Heart right ventricle (tissue), 16 donors: Measurements from ENCODE around the gene EFHD2. TPM values are rescaled to one million over a fixed set of nuclear protein-coding genes. Genes with fewer than 3 reads are reported as not detected.

ENCODE experiments used
- ATAC-seq, 8 donors: fragments of 200-7000 bp; cut with Tn5 transposase; one replicate each; pipeline ENCODE4 v1.9.1; 2020; ENCODE audit warnings: mild to moderate bottlenecking in 8 of 8, moderate library complexity in 8 of 8, moderate number of reproducible peaks in 1 of 8
- DNase-seq, 2 donors: peaks; one replicate each; pipeline ENCODE4 v3.0.0-alpha.2; 2020
- H3K27ac ChIP-seq, 10 donors: fragments of 200-600 bp; sonication (generic) in 2 of 10; one replicate each; pipeline versions ENCODE4 v1.5.0 to v1.8.0; 2020 to 2022; ENCODE audit warnings: mild to moderate bottlenecking in 3 of 10
- H3K27me3 ChIP-seq, 7 donors: fragments of 200-600 bp; one replicate each; pipeline ENCODE4 v1.8.0; 2021 to 2022; ENCODE audit warnings: mild to moderate bottlenecking in 2 of 7
- H3K36me3 ChIP-seq, 9 donors: fragments of 200-600 bp; sonication (generic) in 1 of 9; one replicate each; pipeline versions ENCODE4 v1.5.0 to v1.8.0; 2020 to 2022; ENCODE audit warnings: mild to moderate bottlenecking in 2 of 9
- H3K4me1 ChIP-seq, 9 donors: fragments of 200-600 bp; sonication (generic) in 1 of 9; one replicate each; pipeline versions ENCODE4 v1.5.0 to v1.8.0; 2020 to 2022; ENCODE audit warnings: mild to moderate bottlenecking in 4 of 9
- H3K4me3 ChIP-seq, 10 donors: fragments of 200-600 bp; sonication (generic) in 2 of 10; one replicate each; pipeline versions ENCODE4 v1.5.0 to v1.8.0; 2020 to 2022; ENCODE audit warnings: mild to moderate bottlenecking in 7 of 10, moderate library complexity in 2 of 10
- H3K9me3 ChIP-seq, 11 donors: fragments of 200-600 bp in 10 of 11; sonication (generic) in 2 of 11; one replicate each; pipeline versions ENCODE4 v1.5.0 to v1.8.0; 2013 to 2022; ENCODE audit warnings: mild to moderate bottlenecking in 2 of 11, control low read depth in 1 of 11, moderate library complexity in 1 of 11
- CTCF ChIP-seq, 9 donors: fragments of 200-600 bp; sonication (generic) in 2 of 9; IDR thresholded peaks; one replicate each; pipeline versions ENCODE4 v1.5.0 to v1.8.0; 2021 to 2022; ENCODE audit warnings: antibody characterized with exemption in 9 of 9, mild to moderate bottlenecking in 5 of 9, moderate library complexity in 1 of 9
- WGBS, 2 donors: extraction: QIAGEN DNeasy Blood & Tissue Kit; methylation state at CpG; one replicate each; pipeline ENCODE4 v1.1.7; 2013; ENCODE audit warnings: inconsistent platforms in 1 of 2; 5-methylcytosine and 5-hydroxymethylcytosine counted together
- intact Hi-C, 10 donors: fragments of 100-400 bp; cut with DNase I; formaldehyde crosslinking; loops; one replicate each; pipeline versions ENCODE4 v1.11.1 to v1.14.2; 2022
- polyA plus RNA-seq, 2 donors: library from polyadenylated mRNA; stranded (reverse); fragments of 200-250 nt; gene quantifications; one replicate each; pipeline ENCODE4 v1.2.3, GENCODE V29; 2013
- total RNA-seq, 10 donors: library from RNA; stranded (reverse); fragmentation: NEBNext Ultra II Directional in 3 of 10; extraction: Animal tissue kit (Norgen Biotek cat#: 25700) in 3 of 10; gene quantifications; one replicate each; pipeline versions ENCODE4 v1.2.1 to v1.2.4, GENCODE V29; 2021 to 2023
- donor health status: Arrhythmogenic right ventricular cardiomyopathy.
- donor health status: ischemic (EF 13 %, LVEDD 7.1; RV severe dilation, severe dysfunction).
- donor health status: healthy with polysubstance abuse.
- donor health status: DM: no; HTN: yes; CAD: no.
- donor health status: DM: no; HTN: no; CAD: no.
- donor health status: ischemic (EF 25% LVEDD 6.9; RV normal size, moderate dysfunction).
- donor health status: ischemic (EF 25% LVEDD 5.7; RV mildly dilated, moderate dysfunction).
- donor health status: healthy.
- donor health status: DM: yes; HTN: yes; CAD: no.
- donor health status: Ischemic cardiomyopathy.
- donor health status: ischemic (EF 35%, LVEDD 5.7; RV mildly dilated, moderate dysfunction).
- donor health status: nonischemic (EF 11% LVEDD 7.7; RV severe dilation, severe dysfunction).
- donor health status: DM: yes; HTN: yes; CAD: no.
- donor health status: PGD.
- donor health status: ischemic (EF 29% LVEDD 5.4; RV normal size, mild dysfunction).
- donor health status: nonischemic (EF 23%, LVEDD 6.1; RV moderate dilation, normal function).

The EFHD2 gene
- total and polyA plus RNA-seq, 12 donors = 9.4 to 32.1 (median 14.7) TPM

GRCh38 chr1:15429701-15430149, 20.0 kb downstream of the EFHD2 start:
- no peak for ATAC-seq
- intact Hi-C loops = loop anchor here in 8 of 10 donors (2.0 to 10.0 kb wide), 5 partner anchors 55 to 305 kb away; no protein-coding TSS in a partner anchor
- DNase-seq = no peak

GRCh38 chr1:15430787-15431570, 21.3 kb downstream of the EFHD2 start:
- Histone ChIP-seq H3K36me3 (peaks cover 0 to 49% (median 0%) of the 10 kb centered on the region in 9 donors), H3K4me1 (peaks cover 5 to 28% (median 11%) of the 10 kb centered on the region in 9 donors), H3K27me3 (no peaks in the 10 kb centered on the region), H3K4me3 (no peak overlapping the region), H3K9me3 (no peaks in the 10 kb centered on the region), H3K27ac (no peak overlapping the region)
- intact Hi-C loops = loop anchor here (1.0 to 10.0 kb wide), 6 partner anchors 56 to 306 kb away; no protein-coding TSS in a partner anchor
- peak; percentile 94 to 99 (median 96) for TF ChIP-seq CTCF (IDR thresholded peaks at IDR 0.05)
- peak; percentile 70 to 77 for DNase-seq
- 61 to 62% methylated on average over 19 of the region's 19 CpGs for WGBS, 2 donors
- peak; percentile 53 to 81 (median 72) for ATAC-seq

More at GRCh38 chr1:15429701-15430149, 20.0 kb downstream of the EFHD2 start:
- 89 to 94% methylated on average over 19 of the region's 19 CpGs for WGBS, 2 donors
- H3K27me3 ChIP-seq = no peaks in the 10 kb centered on the region
- H3K27ac ChIP-seq = peak overlapping the region in 1 of 10 donors; percentile 31
- H3K4me1 ChIP-seq = peaks cover 5 to 30% (median 11%) of the 10 kb centered on the region in 9 donors
- TF ChIP-seq CTCF (IDR thresholded peaks at IDR 0.05) = no peak
- H3K9me3 ChIP-seq = no peaks in the 10 kb centered on the region
- peaks cover 0 to 61% (median 0%) of the 10 kb centered on the region in 9 donors for H3K36me3 ChIP-seq
- H3K4me3 ChIP-seq = no peak overlapping the region

- Histone ChIP-seq H3K27ac (no peak overlapping the region), H3K4me1 (peaks cover 5 to 22% (median 11%) of the 10 kb centered on the region in 9 donors), H3K9me3 (no peaks in the 10 kb centered on the region), H3K27me3 (no peaks in the 10 kb centered on the region), H3K4me3 (no peak overlapping the region), H3K36me3 (peaks cover 0 to 43% (median 0%) of the 10 kb centered on the region in 9 donors)
- ATAC-seq (no peak), DNase-seq (no peak)
- 83 to 90% methylated on average over 4 of the region's 4 CpGs for WGBS, 2 donors
- intact Hi-C loops = loop anchor here (1.0 to 10.0 kb wide), 6 partner anchors 57 to 307 kb away; no protein-coding TSS in a partner anchor
- no peak for TF ChIP-seq CTCF (IDR thresholded peaks at IDR 0.05)
These were observed 21.9 kb downstream of the EFHD2 start for GRCh38 chr1:15431571-15431948.

- ATAC-seq = peak in 1 of 8 donors; percentile 6
- intact Hi-C loops = loop anchor here in 5 of 10 donors (10.0 kb wide), 2 partner anchors 58 to 308 kb away; no protein-coding TSS in a partner anchor
- Histone ChIP-seq H3K36me3 (peaks cover 0 to 36% (median 0%) of the 10 kb centered on the region in 9 donors), H3K9me3 (no peaks in the 10 kb centered on the region), H3K27me3 (no peaks in the 10 kb centered on the region), H3K27ac (no peak overlapping the region), H3K4me3 (no peak overlapping the region), H3K4me1 (peaks cover 1 to 15% (median 4%) of the 10 kb centered on the region in 9 donors)
- no peak for DNase-seq
- no peak for TF ChIP-seq CTCF (IDR thresholded peaks at IDR 0.05)
- WGBS, 2 donors = 45 to 59% methylated on average over 9 of the region's 9 CpGs
These were observed 22.6 kb downstream of the EFHD2 start for GRCh38 chr1:15432324-15432723.
